Parathyroid adenoma (tissue), 2 donors: ENCODE measurements around the gene CIDEC.
A peak's percentile ranks its signal among the peaks of the same experiment; 100 is the strongest.

Source experiments
- H2AFZ ChIP-seq: fragments of 300-600 bp; sonication (generic); one replicate; pipeline ENCODE4 v1.7.0; 2017; ENCODE audit warnings: antibody characterized with exemption, mild to moderate bottlenecking
- H3K27ac ChIP-seq: fragments of 300-600 bp; sonication (generic); one replicate; pipeline ENCODE4 v1.7.0; 2017
- H3K27me3 ChIP-seq: fragments of 300-600 bp; sonication (generic); one replicate; pipeline ENCODE4 v1.7.0; 2017; ENCODE audit warnings: low read length; ENCODE audit not compliant: control insufficient read depth, insufficient read depth
- H3K36me3 ChIP-seq: fragments of 300-600 bp; sonication (generic); one replicate; pipeline ENCODE4 v1.7.0; 2017; ENCODE audit warnings: low read length; ENCODE audit not compliant: control insufficient read depth, insufficient read depth
- H3K4me1 ChIP-seq: fragments of 300-600 bp; sonication (generic); one replicate; pipeline ENCODE4 v1.7.0; 2017; ENCODE audit warnings: control low read depth
- H3K4me2 ChIP-seq: fragments of 300-600 bp; sonication (generic); one replicate; pipeline ENCODE4 v1.7.0; 2017; ENCODE audit warnings: low read length
- H3K4me3 ChIP-seq: fragments of 300-600 bp; sonication (generic); one replicate; pipeline ENCODE4 v1.7.0; 2017; ENCODE audit warnings: low read depth, low read length
- H3K79me2 ChIP-seq: fragments of 300-600 bp; sonication (generic); one replicate; pipeline ENCODE4 v1.7.0; 2017; ENCODE audit warnings: control low read depth
- H3K9ac ChIP-seq: fragments of 300-600 bp; sonication (generic); one replicate; pipeline ENCODE4 v1.7.0; 2017; ENCODE audit warnings: mild to moderate bottlenecking
- H3K9me3 ChIP-seq: fragments of 300-600 bp; sonication (generic); one replicate; pipeline ENCODE4 v1.7.0; 2017; ENCODE audit warnings: low read length; ENCODE audit not compliant: control insufficient read depth
- TF ChIP-seq, protein P1 (sequence below): fragments of 300-600 bp; sonication (generic); IDR thresholded peaks from one replicate; pipeline ENCODE4 v1.7.0; 2017; ENCODE audit warnings: antibody characterized with exemption, mild to moderate bottlenecking
- donor health status: primary hyperparathyroidism.

CIDEC gene

DNA sequence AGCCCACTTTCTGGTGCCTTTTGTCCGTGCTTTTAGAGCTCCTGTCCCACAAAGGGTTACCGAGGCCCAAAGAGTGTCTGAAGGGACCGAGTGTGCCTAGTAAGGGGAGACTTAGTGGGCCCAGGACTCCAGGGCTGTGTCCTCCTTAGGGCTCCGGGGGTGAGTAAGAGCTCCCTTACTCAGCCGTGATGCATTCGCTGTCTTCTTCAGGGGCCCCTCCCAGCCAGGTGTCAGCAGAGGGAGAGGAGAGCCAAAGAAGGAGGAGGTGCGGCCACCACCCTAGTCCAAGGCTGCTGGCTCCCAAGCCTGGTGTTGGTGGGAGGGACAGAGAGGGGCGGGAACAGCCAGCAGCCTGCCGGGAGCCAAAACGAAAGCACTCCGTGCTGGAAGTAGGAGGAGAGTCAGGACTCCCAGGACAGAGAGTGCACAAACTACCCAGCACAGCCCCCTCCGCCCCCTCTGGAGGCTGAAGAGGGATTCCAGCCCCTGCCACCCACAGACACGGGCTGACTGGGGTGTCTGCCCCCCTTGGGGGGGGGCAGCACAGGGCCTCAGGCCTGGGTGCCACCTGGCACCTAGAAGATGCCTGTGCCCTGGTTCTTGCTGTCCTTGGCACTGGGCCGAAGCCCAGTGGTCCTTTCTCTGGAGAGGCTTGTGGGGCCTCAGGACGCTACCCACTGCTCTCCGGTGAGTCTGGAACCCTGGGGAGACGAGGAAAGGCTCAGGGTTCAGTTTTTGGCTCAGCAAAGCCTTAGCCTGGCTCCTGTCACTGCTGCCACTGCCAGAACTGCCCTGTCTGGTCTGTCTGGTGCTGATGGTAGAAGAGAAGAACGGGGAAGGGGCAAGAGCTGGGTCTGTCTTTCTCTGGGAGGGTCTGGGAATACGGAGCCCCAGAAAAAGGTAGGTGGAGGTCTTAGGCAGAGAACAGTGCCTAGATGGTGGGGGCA is 37.0 kb upstream of the CIDEC start, which contains the start of gene IL17RC:
TSS of gene IL17RC (plus strand) at position 365 of the 947 bp plus-strand sequence. CDS start at position 583, 218 bp downstream.
- Histone ChIP-seq H3K36me3 (no peaks in the 10 kb centered on the region), H3K9me3 (no peaks in the 10 kb centered on the region), H3K4me3 (peak within 1 kb of the TSS; percentile 61), H3K27ac (peak within 1 kb of the TSS; percentile 71), H3K27me3 (no peaks in the 10 kb centered on the region), H3K79me2 (peaks cover 2% of the 10 kb centered on the region), H3K4me1 (peaks cover 15% of the 10 kb centered on the region), H3K9ac (peak within 1 kb of the TSS; percentile 5), H3K4me2 (peak within 1 kb of the TSS; percentile 83), H2AFZ (peak within 1 kb of the TSS; percentile 89)
- TF ChIP-seq, protein P1, sequence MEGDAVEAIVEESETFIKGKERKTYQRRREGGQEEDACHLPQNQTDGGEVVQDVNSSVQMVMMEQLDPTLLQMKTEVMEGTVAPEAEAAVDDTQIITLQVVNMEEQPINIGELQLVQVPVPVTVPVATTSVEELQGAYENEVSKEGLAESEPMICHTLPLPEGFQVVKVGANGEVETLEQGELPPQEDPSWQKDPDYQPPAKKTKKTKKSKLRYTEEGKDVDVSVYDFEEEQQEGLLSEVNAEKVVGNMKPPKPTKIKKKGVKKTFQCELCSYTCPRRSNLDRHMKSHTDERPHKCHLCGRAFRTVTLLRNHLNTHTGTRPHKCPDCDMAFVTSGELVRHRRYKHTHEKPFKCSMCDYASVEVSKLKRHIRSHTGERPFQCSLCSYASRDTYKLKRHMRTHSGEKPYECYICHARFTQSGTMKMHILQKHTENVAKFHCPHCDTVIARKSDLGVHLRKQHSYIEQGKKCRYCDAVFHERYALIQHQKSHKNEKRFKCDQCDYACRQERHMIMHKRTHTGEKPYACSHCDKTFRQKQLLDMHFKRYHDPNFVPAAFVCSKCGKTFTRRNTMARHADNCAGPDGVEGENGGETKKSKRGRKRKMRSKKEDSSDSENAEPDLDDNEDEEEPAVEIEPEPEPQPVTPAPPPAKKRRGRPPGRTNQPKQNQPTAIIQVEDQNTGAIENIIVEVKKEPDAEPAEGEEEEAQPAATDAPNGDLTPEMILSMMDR = no peak

DNA sequence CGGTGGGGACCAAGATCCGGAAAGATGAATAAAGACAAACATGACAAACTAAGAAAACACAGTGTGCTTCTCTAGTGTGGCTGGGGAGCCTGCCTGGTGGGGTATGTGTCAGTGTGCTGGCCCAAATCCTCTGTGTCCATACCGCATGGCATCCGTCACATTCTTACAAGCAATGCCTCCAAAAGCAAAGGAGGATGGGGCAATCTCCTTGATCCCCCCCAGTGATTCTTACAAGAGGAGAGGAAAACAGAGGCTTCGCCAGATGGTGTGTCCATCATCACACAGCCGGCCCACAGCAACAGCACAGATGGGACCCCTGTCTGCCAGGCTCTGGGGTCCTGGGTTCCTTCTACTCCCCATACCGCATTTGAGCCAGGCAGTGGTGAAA is 36.3 kb upstream of the CIDEC start:
- no peak overlapping the region for H3K9ac ChIP-seq
- H3K79me2 ChIP-seq = peaks cover 2% of the 10 kb centered on the region
- no peaks in the 10 kb centered on the region for H3K36me3 ChIP-seq
- H3K4me2 ChIP-seq = peak overlapping the region; percentile 73
- H3K9me3 ChIP-seq = no peaks in the 10 kb centered on the region
- H3K27ac ChIP-seq = peak overlapping the region; percentile 71
- H3K4me3 ChIP-seq = peak overlapping the region; percentile 61
- peaks cover 15% of the 10 kb centered on the region for H3K4me1 ChIP-seq
- TF ChIP-seq, protein P1 = no peak
- peak overlapping the region; percentile 89 for H2AFZ ChIP-seq
- H3K27me3 ChIP-seq = no peaks in the 10 kb centered on the region

DNA sequence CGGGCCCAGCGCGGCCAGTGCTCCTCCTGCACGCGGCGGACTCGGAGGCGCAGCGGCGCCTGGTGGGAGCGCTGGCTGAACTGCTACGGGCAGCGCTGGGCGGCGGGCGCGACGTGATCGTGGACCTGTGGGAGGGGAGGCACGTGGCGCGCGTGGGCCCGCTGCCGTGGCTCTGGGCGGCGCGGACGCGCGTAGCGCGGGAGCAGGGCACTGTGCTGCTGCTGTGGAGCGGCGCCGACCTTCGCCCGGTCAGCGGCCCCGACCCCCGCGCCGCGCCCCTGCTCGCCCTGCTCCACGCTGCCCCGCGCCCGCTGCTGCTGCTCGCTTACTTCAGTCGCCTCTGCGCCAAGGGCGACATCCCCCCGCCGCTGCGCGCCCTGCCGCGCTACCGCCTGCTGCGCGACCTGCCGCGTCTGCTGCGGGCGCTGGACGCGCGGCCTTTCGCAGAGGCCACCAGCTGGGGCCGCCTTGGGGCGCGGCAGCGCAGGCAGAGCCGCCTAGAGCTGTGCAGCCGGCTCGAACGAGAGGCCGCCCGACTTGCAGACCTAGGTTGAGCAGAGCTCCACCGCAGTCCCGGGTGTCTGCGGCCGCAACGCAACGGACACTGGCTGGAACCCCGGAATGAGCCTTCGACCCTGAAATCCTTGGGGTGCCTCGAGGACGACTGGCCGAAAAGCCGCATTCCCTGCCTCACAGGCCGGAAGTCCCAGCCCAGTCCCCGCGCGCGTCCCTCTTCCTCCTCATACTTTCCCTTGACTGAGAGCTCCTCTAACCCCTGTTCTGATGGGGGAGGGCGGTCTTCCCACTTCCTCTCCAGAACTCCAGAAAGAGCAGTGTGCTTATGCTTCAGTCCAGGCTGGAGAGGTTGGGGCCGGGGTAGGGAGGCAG is 35.4 kb upstream of the CIDEC start:
- H3K9me3 ChIP-seq = no peaks in the 10 kb centered on the region
- no peak overlapping the region for H3K9ac ChIP-seq
- H3K79me2 ChIP-seq = peaks cover 2% of the 10 kb centered on the region
- TF ChIP-seq, protein P1 = peak; percentile 24
- H3K27me3 ChIP-seq = no peaks in the 10 kb centered on the region
- peak overlapping the region; percentile 60 for H3K4me3 ChIP-seq
- peak overlapping the region; percentile 63 for H3K27ac ChIP-seq
- peak overlapping the region; percentile 78 for H2AFZ ChIP-seq
- peak overlapping the region; percentile 83 for H3K4me2 ChIP-seq
- peaks cover 15% of the 10 kb centered on the region for H3K4me1 ChIP-seq
- H3K36me3 ChIP-seq = no peaks in the 10 kb centered on the region

DNA sequence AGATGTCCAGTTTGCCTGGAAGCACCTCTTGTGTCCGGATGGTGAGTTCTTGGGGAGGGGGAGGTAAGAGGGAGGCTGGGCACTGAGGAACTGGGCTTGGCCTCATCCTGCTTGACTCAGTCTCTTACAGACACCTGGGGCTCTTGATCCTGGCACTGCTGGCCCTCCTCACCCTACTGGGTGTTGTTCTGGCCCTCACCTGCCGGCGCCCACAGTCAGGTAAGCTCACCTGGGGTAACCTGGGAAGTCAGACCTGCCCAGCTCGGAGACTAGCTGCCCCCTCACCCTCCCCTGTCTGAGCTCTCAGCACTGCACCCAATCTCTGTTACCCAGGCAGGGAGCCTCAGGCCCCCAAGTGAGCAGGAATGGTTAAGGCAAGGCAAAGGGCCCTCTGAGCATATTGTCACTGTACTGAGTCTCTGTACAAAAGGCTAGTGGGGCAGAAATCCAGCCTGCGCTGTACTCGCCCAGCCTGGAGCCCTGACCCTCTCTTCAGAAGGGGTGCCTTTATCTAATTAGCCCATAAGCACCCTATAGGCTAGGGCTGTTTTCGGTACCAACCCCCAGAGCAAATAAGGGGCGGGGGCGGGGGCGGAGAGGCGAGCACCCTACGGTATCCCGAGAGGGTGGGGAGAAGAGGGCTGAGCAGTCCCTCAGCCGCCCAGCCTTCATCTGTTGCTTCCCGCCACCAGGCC is 34.7 kb upstream of the CIDEC start:
- no peaks in the 10 kb centered on the region for H3K36me3 ChIP-seq
- H2AFZ ChIP-seq = peak overlapping the region; percentile 78
- no peaks in the 10 kb centered on the region for H3K9me3 ChIP-seq
- peaks cover 2% of the 10 kb centered on the region for H3K79me2 ChIP-seq
- H3K4me1 ChIP-seq = peaks cover 15% of the 10 kb centered on the region
- H3K4me2 ChIP-seq = peak overlapping the region; percentile 83
- no peak overlapping the region for H3K9ac ChIP-seq
- TF ChIP-seq, protein P1 = no peak
- H3K4me3 ChIP-seq = peak overlapping the region; percentile 26
- no peak overlapping the region for H3K27ac ChIP-seq
- no peaks in the 10 kb centered on the region for H3K27me3 ChIP-seq
